ENCODE results near the gene DNASE2.
A peak's percentile ranks its signal among the peaks of the same experiment; 100 is the strongest.

The DNASE2 gene

GRCh38 chr19:12833418-12833737 lies 47.9 kb downstream of the DNASE2 start:
- no peak for DNase-seq

- DNase-seq, result peak; percentile 60 to 82
Measured at GRCh38 chr19:12828494-12828893, 52.8 kb downstream of the DNASE2 start.

- DNase-seq, result no peak
Measured at GRCh38 chr19:12825254-12826131, 55.8 kb downstream of the DNASE2 start.

Data from NCI-H446 (cell line).